ENCODE measurements around the gene NLK. TPM values are rescaled to one million over a fixed set of nuclear protein-coding genes. Genes with fewer than 3 reads are reported as not detected.

Gene NLK
- total RNA-seq, 1 donor = 10.5 TPM

- no peaks in the 10 kb centered on the region for H3K4me1 ChIP-seq (ENCODE audit: insufficient read depth, low read length)
- H3K4me2 ChIP-seq (ENCODE audit: insufficient read depth, low read length) = no peak overlapping the region
- no peak overlapping the region for H3K4me3 ChIP-seq (ENCODE audit: insufficient read depth, low read length)
- H3K9me3 ChIP-seq (ENCODE audit: low read depth, low read length) = no peaks in the 10 kb centered on the region
- H3K27me3 ChIP-seq (ENCODE audit: insufficient read depth, low read length) = no peaks in the 10 kb centered on the region
- H2AFZ ChIP-seq (ENCODE audit: low read length) = no peak overlapping the region
- TF ChIP-seq CTCF (IDR thresholded peaks at IDR 0.05; ENCODE audit: extremely low read depth, low read depth, low read length) = no peak
- DNase-seq (ENCODE audit: insufficient read length, low spot score, missing footprints) = no peak
- no peak overlapping the region for H3K27ac ChIP-seq (ENCODE audit: low read depth, low read length)
- H4K20me1 ChIP-seq (ENCODE audit: insufficient read depth, low read length) = no peaks in the 10 kb centered on the region
- H3K79me2 ChIP-seq (ENCODE audit: insufficient read depth, low read length) = no peaks in the 10 kb centered on the region
- peaks cover 5% of the 10 kb centered on the region for H3K36me3 ChIP-seq (ENCODE audit: insufficient read depth, low read length)
Observed at GRCh38 chr17:28142305-28142704, 99.8 kb downstream of the NLK start.

- no peak for TF ChIP-seq CTCF (IDR thresholded peaks at IDR 0.05; ENCODE audit: extremely low read depth, low read depth, low read length)
- Histone ChIP-seq H3K79me2 (ENCODE audit: insufficient read depth, low read length) (no peaks in the 10 kb centered on the region), H3K4me1 (ENCODE audit: insufficient read depth, low read length) (no peaks in the 10 kb centered on the region), H3K27ac (ENCODE audit: low read depth, low read length) (no peak overlapping the region), H2AFZ (ENCODE audit: low read length) (no peak overlapping the region), H3K27me3 (ENCODE audit: insufficient read depth, low read length) (no peaks in the 10 kb centered on the region), H3K36me3 (ENCODE audit: insufficient read depth, low read length) (peaks cover 5% of the 10 kb centered on the region), H4K20me1 (ENCODE audit: insufficient read depth, low read length) (no peaks in the 10 kb centered on the region), H3K4me2 (ENCODE audit: insufficient read depth, low read length) (no peak overlapping the region), H3K4me3 (ENCODE audit: insufficient read depth, low read length) (no peak overlapping the region), H3K9me3 (ENCODE audit: low read depth, low read length) (no peaks in the 10 kb centered on the region)
- no peak for DNase-seq (ENCODE audit: insufficient read length, low spot score, missing footprints)
Observed at GRCh38 chr17:28144019-28144418, 101.5 kb downstream of the NLK start.

GRCh38 chr17:28145348-28145747, 102.9 kb downstream of the NLK start:
- Histone ChIP-seq H4K20me1 (ENCODE audit: insufficient read depth, low read length) (no peaks in the 10 kb centered on the region), H3K27ac (ENCODE audit: low read depth, low read length) (no peak overlapping the region), H3K4me1 (ENCODE audit: insufficient read depth, low read length) (no peaks in the 10 kb centered on the region), H3K4me2 (ENCODE audit: insufficient read depth, low read length) (no peak overlapping the region), H3K79me2 (ENCODE audit: insufficient read depth, low read length) (no peaks in the 10 kb centered on the region), H3K27me3 (ENCODE audit: insufficient read depth, low read length) (no peaks in the 10 kb centered on the region), H3K9me3 (ENCODE audit: low read depth, low read length) (no peaks in the 10 kb centered on the region), H3K4me3 (ENCODE audit: insufficient read depth, low read length) (no peak overlapping the region), H3K36me3 (ENCODE audit: insufficient read depth, low read length) (peaks cover 5% of the 10 kb centered on the region), H2AFZ (ENCODE audit: low read length) (no peak overlapping the region)
- peak; percentile 19 for DNase-seq (ENCODE audit: insufficient read length, low spot score, missing footprints)
- no peak for TF ChIP-seq CTCF (IDR thresholded peaks at IDR 0.05; ENCODE audit: extremely low read depth, low read depth, low read length)

GRCh38 chr17:28147017-28147416, 104.5 kb downstream of the NLK start:
- Histone ChIP-seq H3K79me2 (ENCODE audit: insufficient read depth, low read length) (no peaks in the 10 kb centered on the region), H4K20me1 (ENCODE audit: insufficient read depth, low read length) (no peaks in the 10 kb centered on the region), H3K36me3 (ENCODE audit: insufficient read depth, low read length) (peaks cover 5% of the 10 kb centered on the region), H3K4me1 (ENCODE audit: insufficient read depth, low read length) (no peaks in the 10 kb centered on the region), H3K9me3 (ENCODE audit: low read depth, low read length) (no peaks in the 10 kb centered on the region), H3K4me2 (ENCODE audit: insufficient read depth, low read length) (no peak overlapping the region), H3K27me3 (ENCODE audit: insufficient read depth, low read length) (no peaks in the 10 kb centered on the region), H2AFZ (ENCODE audit: low read length) (no peak overlapping the region), H3K27ac (ENCODE audit: low read depth, low read length) (no peak overlapping the region), H3K4me3 (ENCODE audit: insufficient read depth, low read length) (no peak overlapping the region)
- no peak for TF ChIP-seq CTCF (IDR thresholded peaks at IDR 0.05; ENCODE audit: extremely low read depth, low read depth, low read length)
- no peak for DNase-seq (ENCODE audit: insufficient read length, low spot score, missing footprints)

Measured in osteoblast (primary cell).